Smooth muscle cell (in vitro differentiated cells): ENCODE data around the gene RBBP8. TPM values are rescaled to one million over a fixed set of nuclear protein-coding genes. Genes with fewer than 3 reads are reported as not detected.

Experiments
- DNase-seq: peaks from one replicate; lab custom pipeline; 2025; ENCODE audit not compliant: unreplicated experiment; lab: John Stamatoyannopoulos, UW
- H2AFZ ChIP-seq: fragments of 200-600 bp; sonication (generic); 2 replicates; pipeline ENCODE4 v1.6.0; 2016; ENCODE audit warnings: antibody characterized with exemption, low read depth, mild to moderate bottlenecking
- H3F3A ChIP-seq: fragments of 200-600 bp; sonication (generic); 2 replicates; pipeline ENCODE4 v1.6.0; 2017; ENCODE audit warnings: antibody characterized with exemption, low read depth
- H3K27ac ChIP-seq: fragments of 200-600 bp; sonication (generic); 2 replicates; pipeline ENCODE4 v1.5.1; 2016; ENCODE audit warnings: low read depth, mild to moderate bottlenecking
- H3K27me3 ChIP-seq: fragments of 200-600 bp; sonication (generic); 2 replicates; pipeline ENCODE4 v1.6.1; 2016; ENCODE audit warnings: low read depth, mild to moderate bottlenecking
- H3K36me3 ChIP-seq: fragments of 200-600 bp; sonication (generic); 2 replicates; pipeline ENCODE4 v1.5.1; 2016; ENCODE audit warnings: low read depth
- H3K4me1 ChIP-seq: fragments of 200-600 bp; sonication (generic); 2 replicates; pipeline ENCODE4 v1.5.1; 2016; ENCODE audit warnings: low read depth
- H3K4me2 ChIP-seq: fragments of 200-600 bp; sonication (generic); 2 replicates; pipeline ENCODE4 v1.6.0; 2016; ENCODE audit warnings: mild to moderate bottlenecking
- H3K4me3 ChIP-seq: fragments of 200-600 bp; sonication (generic); 2 replicates; pipeline ENCODE4 v1.5.1; 2016; ENCODE audit warnings: mild to moderate bottlenecking
- H3K79me2 ChIP-seq: fragments of 200-600 bp; sonication (generic); 2 replicates; pipeline ENCODE4 v1.6.0; 2016; ENCODE audit warnings: low read depth, mild to moderate bottlenecking
- H3K9ac ChIP-seq: fragments of 200-600 bp; sonication (generic); 2 replicates; pipeline ENCODE4 v1.6.0; 2016; ENCODE audit warnings: low read depth
- H3K9me3 ChIP-seq: fragments of 200-600 bp; sonication (generic); replicated peaks from 2 replicates; pipeline ENCODE4 v1.5.1; 2016; ENCODE audit warnings: low read depth
- H4K20me1 ChIP-seq: fragments of 200-600 bp; sonication (generic); 2 replicates; pipeline ENCODE4 v1.6.0; 2016; ENCODE audit warnings: low read depth
- CTCF ChIP-seq: fragments of 200-600 bp; sonication (generic); IDR thresholded peaks from 2 replicates; pipeline ENCODE4 v1.5.1; 2017; ENCODE audit warnings: borderline replicate concordance, mild to moderate bottlenecking, antibody characterized with exemption; ENCODE audit not compliant: insufficient read depth, poor library complexity, severe bottlenecking
- WGBS: methylation state at CpG from one replicate; pipeline ENCODE4 v1.1.7; 2016; ENCODE audit warnings: low lambda C conversion rate; 5-methylcytosine and 5-hydroxymethylcytosine counted together
- polyA plus RNA-seq: library from polyadenylated mRNA; unstranded; fragments of >200 nt; fragmentation: Nextera tagmentation; extraction: Ambion mirVana; gene quantifications from 2 replicates; pipeline ENCODE4 v1.2.1, GENCODE V29; 2016
- total RNA-seq: library from RNA; depleted of rRNA; stranded (reverse); fragments of >200 nt; gene quantifications from 2 replicates; pipeline ENCODE4 v1.2.3, GENCODE V29; 2014

Gene RBBP8
- total and polyA plus RNA-seq, 2 experiments from 2014 or later, result 11.7 to 39.3 TPM

DNA sequence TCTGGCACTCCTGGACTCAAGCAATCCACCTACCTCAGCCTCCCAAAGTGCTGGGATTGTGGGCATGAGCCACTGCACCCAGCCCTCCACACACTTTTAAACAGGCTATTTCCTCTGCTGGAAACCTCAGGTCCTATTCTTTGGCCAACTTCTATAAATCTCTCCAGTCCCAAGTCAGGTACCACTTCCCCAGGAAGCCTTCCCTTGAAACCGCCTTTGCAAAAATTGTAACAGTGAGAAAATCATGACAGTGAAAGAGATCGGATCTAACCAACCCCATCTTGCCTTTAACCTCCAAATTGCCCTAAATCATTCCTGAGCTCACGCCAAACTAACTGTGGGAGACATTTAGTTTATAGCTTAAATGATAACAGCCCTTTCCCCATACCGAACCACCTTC lies 134.9 kb downstream of the RBBP8 start:
- no peak for DNase-seq
- TF ChIP-seq CTCF, result no peak
- Histone ChIP-seq H3K36me3 (no peaks in the 10 kb centered on the region), H2AFZ (no peak overlapping the region), H4K20me1 (no peaks in the 10 kb centered on the region), H3K4me2 (no peak overlapping the region), H3K27me3 (no peaks in the 10 kb centered on the region), H3K27ac (no peak overlapping the region), H3K9ac (no peak overlapping the region), H3K9me3 (peaks cover 2% of the 10 kb centered on the region), H3K4me1 (no peaks in the 10 kb centered on the region), H3K79me2 (no peaks in the 10 kb centered on the region), H3F3A (no peaks in the 10 kb centered on the region), H3K4me3 (no peak overlapping the region)
- WGBS, result 92% methylated on average over 4 of the region's 4 CpGs

DNA sequence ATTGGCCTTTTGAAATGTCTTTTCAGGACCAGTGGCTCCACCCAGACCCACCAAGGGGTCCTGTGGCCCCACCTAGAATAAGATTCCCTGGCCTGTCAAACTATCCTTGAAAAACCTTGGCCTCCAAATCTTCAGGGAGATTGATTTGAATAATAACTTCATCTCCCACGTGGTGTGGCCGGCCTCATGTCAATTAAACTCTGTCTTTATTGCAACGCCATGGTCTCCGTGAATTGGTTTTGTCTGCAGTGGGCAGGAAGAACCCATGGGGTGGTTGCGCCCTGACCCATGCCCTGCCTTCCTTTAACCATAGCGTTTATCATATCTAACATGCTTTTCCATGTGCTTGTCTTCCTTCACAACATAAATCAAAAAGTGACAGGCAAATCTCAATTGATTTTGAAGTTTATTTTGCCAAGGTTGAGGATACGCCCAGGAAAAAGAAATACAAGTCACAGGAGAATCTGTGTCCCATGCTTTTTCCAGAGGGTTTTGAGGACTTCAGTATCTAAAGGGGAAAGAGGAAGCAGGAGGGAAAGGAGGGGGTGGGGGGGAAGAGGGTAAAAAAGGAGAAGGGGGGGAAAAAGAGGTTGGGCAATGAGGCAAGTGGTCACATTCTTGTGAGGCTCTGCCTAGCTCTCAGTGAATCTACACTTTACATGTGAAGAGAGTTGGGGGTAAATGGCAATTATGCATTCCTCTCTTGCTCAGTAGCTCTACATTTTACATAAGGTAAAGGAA lies 135.6 kb downstream of the RBBP8 start:
- TF ChIP-seq CTCF, result no peak
- no peaks in the 10 kb centered on the region for H3K4me1 ChIP-seq
- H3K36me3 ChIP-seq, result no peaks in the 10 kb centered on the region
- H4K20me1 ChIP-seq, result no peaks in the 10 kb centered on the region
- H2AFZ ChIP-seq, result no peak overlapping the region
- H3K9ac ChIP-seq, result no peak overlapping the region
- no peak overlapping the region for H3K4me3 ChIP-seq
- WGBS, result 87% methylated on average over 7 of the region's 7 CpGs
- no peaks in the 10 kb centered on the region for H3F3A ChIP-seq
- H3K9me3 ChIP-seq, result no peaks in the 10 kb centered on the region
- H3K27ac ChIP-seq, result no peak overlapping the region
- no peak overlapping the region for H3K4me2 ChIP-seq
- DNase-seq, result no peak
- no peaks in the 10 kb centered on the region for H3K27me3 ChIP-seq
- H3K79me2 ChIP-seq, result no peaks in the 10 kb centered on the region

- Histone ChIP-seq H3K9me3 (no peaks in the 10 kb centered on the region), H3K9ac (no peak overlapping the region), H2AFZ (no peak overlapping the region), H3K4me3 (no peak overlapping the region), H3K36me3 (no peaks in the 10 kb centered on the region), H4K20me1 (no peaks in the 10 kb centered on the region), H3K27ac (no peak overlapping the region), H3F3A (no peaks in the 10 kb centered on the region), H3K27me3 (no peaks in the 10 kb centered on the region), H3K79me2 (no peaks in the 10 kb centered on the region), H3K4me2 (no peak overlapping the region), H3K4me1 (no peaks in the 10 kb centered on the region)
- 95% methylated on average over 10 of the region's 10 CpGs for WGBS
- no peak for DNase-seq
- no peak for TF ChIP-seq CTCF
These were observed 136.4 kb downstream of the RBBP8 start for GRCh38 chr18:23069481-23069880.

- H3F3A ChIP-seq, result no peaks in the 10 kb centered on the region
- 84% methylated on average over 1 of the region's 1 CpG for WGBS
- no peak overlapping the region for H3K4me2 ChIP-seq
- no peak for DNase-seq
- no peaks in the 10 kb centered on the region for H3K79me2 ChIP-seq
- H3K9me3 ChIP-seq, result no peaks in the 10 kb centered on the region
- H2AFZ ChIP-seq, result no peak overlapping the region
- no peak overlapping the region for H3K4me3 ChIP-seq
- H3K27me3 ChIP-seq, result no peaks in the 10 kb centered on the region
- H3K4me1 ChIP-seq, result no peaks in the 10 kb centered on the region
- H3K27ac ChIP-seq, result no peak overlapping the region
- TF ChIP-seq CTCF, result no peak
- no peak overlapping the region for H3K9ac ChIP-seq
- no peaks in the 10 kb centered on the region for H3K36me3 ChIP-seq
- no peaks in the 10 kb centered on the region for H4K20me1 ChIP-seq
These were observed 136.8 kb downstream of the RBBP8 start for GRCh38 chr18:23069898-23070297.
